ENCODE measurements around the gene SMAD6. TPM values are rescaled to one million over a fixed set of nuclear protein-coding genes. Genes with fewer than 3 reads are reported as not detected.

SMAD6 gene
- total and polyA plus RNA-seq, 9 of the 15 experiments (the other 6 are each of a cell fraction or from before 2014, with no cell fraction given) = 0.10 to 15.5 (median 3.7) TPM

- FAIRE-seq (no peak), DNase-seq (ENCODE audit: extremely low read depth in 1 of 4, low spot score in 3 of 4) (no peak), ATAC-seq (no peak)
- POLR2A ChIA-PET = interaction anchor here (0.6 kb wide), 1 partner anchor 41 kb away, joined by 3 read pairs; no protein-coding TSS in a partner anchor
- no peaks in the 10 kb centered on the region for H3K79me2 ChIP-seq (ENCODE audit: control insufficient read depth, insufficient read depth, low read length)
- H3K4me2 ChIP-seq (ENCODE audit: insufficient read depth, low read length) = no peak overlapping the region
- intact Hi-C loops (cut with micrococcal nuclease) (no loop called here), in situ Hi-C loops (cut with MboI) (no loop called here)
- CTCF ChIA-PET (ENCODE audit: low intra/inter-chr PET ratio) = no interaction called here
- H4K20me1 ChIP-seq (replicated peaks; ENCODE audit: control insufficient read depth, insufficient read depth, low read length) = no peaks in the 10 kb centered on the region
- BruUV-seq (replicated peaks) = no TSS peak
- H3K36me3 ChIP-seq (ENCODE audit: control insufficient read depth, insufficient read depth, low read length) = peaks cover under 1% of the 10 kb centered on the region; the same call in 1 of the 3 replicates
- H3K9me1 ChIP-seq (ENCODE audit: control insufficient read depth, insufficient read depth, low read length) = no peaks in the 10 kb centered on the region
- H3K27me3 ChIP-seq (ENCODE audit: control insufficient read depth in 2 of 2, insufficient read depth in 2 of 2, low read length in 2 of 2) = no peaks in the 10 kb centered on the region
- no peak overlapping the region for H3K9ac ChIP-seq (ENCODE audit: insufficient read depth in 1 of 2, low read depth in 2 of 2, low read length in 2 of 2)
- H3K9me3 ChIP-seq (replicated peaks; ENCODE audit: control insufficient read depth, insufficient read depth, low read depth, low read length) = no peaks in the 10 kb centered on the region
- H3K4me3 ChIP-seq = no peak overlapping the region
- H2AFZ ChIP-seq (ENCODE audit: low read depth, low read length) = no peak overlapping the region
- H3K4me1 ChIP-seq (replicated peaks in 1 of 2; ENCODE audit: control insufficient read depth in 2 of 2, insufficient read depth in 2 of 2, low read length in 2 of 2) = peaks cover 0 to 7% of the 10 kb centered on the region in 2 experiments; a peak in 1 of 5 replicates
- TF ChIP-seq ZNF766 (CRISPR knock-in tag; conservative IDR thresholded peaks at IDR 0.05) (no peak), NR2C1 (IDR thresholded peaks at IDR 0.05) (no peak), NR2C1 (tag; IDR thresholded peaks at IDR 0.05) (no peak), FOXA1 (IDR thresholded peaks at IDR 0.05; ENCODE audit: borderline replicate concordance) (no peak), ZNF324 (CRISPR knock-in tag; IDR thresholded peaks at IDR 0.05) (no peak), ZNF184 (CRISPR knock-in tag; IDR thresholded peaks at IDR 0.05) (no peak), KLF13 (tag; IDR thresholded peaks at IDR 0.05; ENCODE audit: borderline replicate concordance, low read depth) (no peak), MEF2D (tag; conservative IDR thresholded peaks at IDR 0.05; ENCODE audit: low read depth) (no peak)
- H3K27ac ChIP-seq (ENCODE audit: extremely low read depth, low read depth, low read length) = no peak overlapping the region
- WGBS (ENCODE audit: insufficient coverage, low coverage, missing lambda C conversion rate) = 45% methylated on average over 5 of the region's 5 CpGs
Measured at GRCh38 chr15:66785637-66786036, 83.6 kb downstream of the SMAD6 start.

Data from K562 (cell line).